ENCODE results near the gene ENTPD6. TPM values are rescaled to one million over a fixed set of nuclear protein-coding genes. Genes with fewer than 3 reads are reported as not detected.

ENTPD6 gene
- total RNA-seq (ENCODE audit: low replicate concordance): 32.3 and 60.1 TPM in 2 replicates

GRCh38 chr20:25195014-25195961 is at the start of gene ENTPD6:
TSS of gene ENTPD6 (plus strand) at chr20:25195712. CDS start at chr20:25206537, 10,825 bp downstream.
- H3F3A ChIP-seq (ENCODE audit: low read depth): peaks cover 3% of the 10 kb centered on the region
- no peak within 1 kb of the TSS for H3K27ac ChIP-seq
- H3K4me1 Mint-ChIP-seq: peaks cover 27% of the 10 kb centered on the region
- peak within 1 kb of the TSS; percentile 27 for H3K27ac Mint-ChIP-seq
- peaks cover 4% of the 10 kb centered on the region for H3K27me3 Mint-ChIP-seq (ENCODE audit: insufficient read depth, low read depth)
- peak within 1 kb of the TSS; percentile 90 for H2AFZ ChIP-seq (replicated peaks)
- H3K9ac ChIP-seq: peak within 1 kb of the TSS; percentile 12
- peaks cover 35% of the 10 kb centered on the region for H4K20me1 ChIP-seq (ENCODE audit: low read depth)
- H3K4me3 Mint-ChIP-seq: peak within 1 kb of the TSS; percentile 92
- peak; percentile 93 for DNase-seq (ENCODE audit: low spot score)
- no peaks in the 10 kb centered on the region for H3K9me3 ChIP-seq (ENCODE audit: low read depth)
- no peaks in the 10 kb centered on the region for H3K9me3 Mint-ChIP-seq
- no peaks in the 10 kb centered on the region for H3K36me3 Mint-ChIP-seq
- H3K27me3 ChIP-seq: no peaks in the 10 kb centered on the region
- H3K36me3 ChIP-seq: no peaks in the 10 kb centered on the region
- no peak for TF ChIP-seq EZH2phosphoT487 (IDR thresholded peaks at IDR 0.05)
- TF ChIP-seq CTCF (IDR thresholded peaks at IDR 0.05): no peak
- no peak for TF ChIP-seq EZH2 (IDR thresholded peaks at IDR 0.05)
- peaks cover 22% of the 10 kb centered on the region for H3K79me2 ChIP-seq (ENCODE audit: low read depth)
- peak within 1 kb of the TSS; percentile 80 for H3K4me3 ChIP-seq
- H3K4me2 ChIP-seq: peak within 1 kb of the TSS; percentile 96
- peaks cover 19% of the 10 kb centered on the region for H3K4me1 ChIP-seq

GRCh38 chr20:25146976-25147375 is 48.5 kb upstream of the ENTPD6 start:
- peaks cover 11% of the 10 kb centered on the region for H3K27me3 Mint-ChIP-seq (ENCODE audit: insufficient read depth, low read depth)

GRCh38 chr20:25147716-25148115 is 47.8 kb upstream of the ENTPD6 start:
- DNase-seq (ENCODE audit: low spot score): no peak

More at GRCh38 chr20:25146976-25147375, 48.5 kb upstream of the ENTPD6 start:
- Mint-ChIP-seq H3K9me3 (peaks cover 2% of the 10 kb centered on the region), H3K4me3 (no peak overlapping the region), H3K4me1 (peaks cover 28% of the 10 kb centered on the region), H3K27ac (no peak overlapping the region), H3K36me3 (no peaks in the 10 kb centered on the region)
- Histone ChIP-seq H3K4me1 (peaks cover 15% of the 10 kb centered on the region), H2AFZ (replicated peaks) (no peak overlapping the region), H3K36me3 (no peaks in the 10 kb centered on the region), H4K20me1 (ENCODE audit: low read depth) (no peaks in the 10 kb centered on the region), H3K4me3 (no peak overlapping the region), H3K79me2 (ENCODE audit: low read depth) (no peaks in the 10 kb centered on the region), H3K27me3 (peaks cover 20% of the 10 kb centered on the region), H3K27ac (no peak overlapping the region), H3F3A (ENCODE audit: low read depth) (peaks cover 22% of the 10 kb centered on the region), H3K4me2 (no peak overlapping the region), H3K9ac (no peak overlapping the region), H3K9me3 (ENCODE audit: low read depth) (no peaks in the 10 kb centered on the region)
- no peak for TF ChIP-seq EZH2 (IDR thresholded peaks at IDR 0.05)
- no peak for TF ChIP-seq EZH2phosphoT487 (IDR thresholded peaks at IDR 0.05)
- no peak for TF ChIP-seq CTCF (IDR thresholded peaks at IDR 0.05)
- no peak for DNase-seq (ENCODE audit: low spot score)

More at GRCh38 chr20:25147716-25148115, 47.8 kb upstream of the ENTPD6 start:
- Histone ChIP-seq H3K36me3 (no peaks in the 10 kb centered on the region), H2AFZ (replicated peaks) (no peak overlapping the region), H3K9ac (no peak overlapping the region), H3K27me3 (peaks cover 20% of the 10 kb centered on the region), H3K27ac (no peak overlapping the region), H4K20me1 (ENCODE audit: low read depth) (no peaks in the 10 kb centered on the region), H3K4me3 (no peak overlapping the region), H3K4me1 (peaks cover 15% of the 10 kb centered on the region), H3K79me2 (ENCODE audit: low read depth) (no peaks in the 10 kb centered on the region), H3K4me2 (no peak overlapping the region), H3K9me3 (ENCODE audit: low read depth) (no peaks in the 10 kb centered on the region), H3F3A (ENCODE audit: low read depth) (peaks cover 22% of the 10 kb centered on the region)
- H3K36me3 Mint-ChIP-seq: no peaks in the 10 kb centered on the region
- no peak overlapping the region for H3K4me3 Mint-ChIP-seq
- H3K27me3 Mint-ChIP-seq (ENCODE audit: insufficient read depth, low read depth): peaks cover 14% of the 10 kb centered on the region
- peaks cover 2% of the 10 kb centered on the region for H3K9me3 Mint-ChIP-seq
- TF ChIP-seq CTCF (IDR thresholded peaks at IDR 0.05): no peak
- no peak for TF ChIP-seq EZH2phosphoT487 (IDR thresholded peaks at IDR 0.05)
- TF ChIP-seq EZH2 (IDR thresholded peaks at IDR 0.05): no peak
- peaks cover 31% of the 10 kb centered on the region for H3K4me1 Mint-ChIP-seq
- H3K27ac Mint-ChIP-seq: no peak overlapping the region
